NCI-H1436 treated with DMSO at 0.1 percent for 48 hours (cell line): ENCODE data around the gene CCDC86.

Experiments used
- DNase-seq: peaks from one replicate; lab custom pipeline; 2025; lab: John Stamatoyannopoulos, UW

The CCDC86 gene

GRCh38 chr11:60868682-60869450 lies 27.0 kb downstream of the CCDC86 start:
- DNase-seq = no peak

GRCh38 chr11:60869451-60869825 lies 27.5 kb downstream of the CCDC86 start:
- no peak for DNase-seq

GRCh38 chr11:60870276-60870675 lies 28.4 kb downstream of the CCDC86 start:
- DNase-seq = no peak

- DNase-seq = no peak
Measured at GRCh38 chr11:60870733-60871377, 28.9 kb downstream of the CCDC86 start.

- no peak for DNase-seq
Measured at GRCh38 chr11:60871378-60872061, 29.6 kb downstream of the CCDC86 start.

- DNase-seq = no peak
Measured at GRCh38 chr11:60872124-60872960, 30.4 kb downstream of the CCDC86 start.

- DNase-seq = no peak
Measured at GRCh38 chr11:60872961-60873524, 31.1 kb downstream of the CCDC86 start.

GRCh38 chr11:60873533-60873932 lies 31.6 kb downstream of the CCDC86 start:
- DNase-seq = no peak

GRCh38 chr11:60874421-60875365 lies 32.8 kb downstream of the CCDC86 start:
- DNase-seq = no peak

- DNase-seq = no peak
Measured at GRCh38 chr11:60875366-60876167, 33.7 kb downstream of the CCDC86 start.

- no peak for DNase-seq
Measured at GRCh38 chr11:60876168-60876485, 34.2 kb downstream of the CCDC86 start.

GRCh38 chr11:60878245-60879101 lies 36.6 kb downstream of the CCDC86 start:
- DNase-seq = no peak

GRCh38 chr11:60879104-60879503 lies 37.2 kb downstream of the CCDC86 start:
- no peak for DNase-seq

- DNase-seq = no peak
Measured at GRCh38 chr11:60879971-60880588, 38.2 kb downstream of the CCDC86 start.

- DNase-seq = no peak
Measured at GRCh38 chr11:60880643-60881282, 38.9 kb downstream of the CCDC86 start.

- no peak for DNase-seq
Measured at GRCh38 chr11:60887556-60887955, 45.6 kb downstream of the CCDC86 start.

GRCh38 chr11:60889869-60890311 lies 48.0 kb downstream of the CCDC86 start:
- no peak for DNase-seq

- no peak for DNase-seq
Measured at GRCh38 chr11:60890696-60891095, 48.8 kb downstream of the CCDC86 start.
